Measurements from ENCODE around the gene BCAR1.

Gene BCAR1

DNA sequence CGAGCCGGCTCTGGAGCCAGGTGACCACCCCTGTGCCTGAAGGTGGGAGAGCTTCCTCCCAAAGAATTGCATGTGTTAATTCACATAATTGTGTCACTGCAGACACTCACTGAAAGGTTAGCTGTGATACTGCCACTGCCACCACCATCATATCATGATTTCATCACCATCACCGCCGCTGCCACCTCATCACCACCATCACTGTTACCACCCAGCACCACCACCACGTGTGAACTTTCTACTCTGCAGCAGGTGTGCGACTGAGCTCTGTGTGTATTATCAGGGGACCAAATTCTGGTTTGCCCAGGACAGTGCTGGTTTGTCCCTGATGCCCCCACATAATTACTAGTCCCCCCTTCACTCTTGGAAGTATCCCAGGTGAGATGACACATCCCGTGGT is 15.2 kb downstream of the BCAR1 start:
- H3K4me3 ChIP-seq (ENCODE audit: low read depth, low read length), result no peak overlapping the region
- TF ChIP-seq, protein P1, sequence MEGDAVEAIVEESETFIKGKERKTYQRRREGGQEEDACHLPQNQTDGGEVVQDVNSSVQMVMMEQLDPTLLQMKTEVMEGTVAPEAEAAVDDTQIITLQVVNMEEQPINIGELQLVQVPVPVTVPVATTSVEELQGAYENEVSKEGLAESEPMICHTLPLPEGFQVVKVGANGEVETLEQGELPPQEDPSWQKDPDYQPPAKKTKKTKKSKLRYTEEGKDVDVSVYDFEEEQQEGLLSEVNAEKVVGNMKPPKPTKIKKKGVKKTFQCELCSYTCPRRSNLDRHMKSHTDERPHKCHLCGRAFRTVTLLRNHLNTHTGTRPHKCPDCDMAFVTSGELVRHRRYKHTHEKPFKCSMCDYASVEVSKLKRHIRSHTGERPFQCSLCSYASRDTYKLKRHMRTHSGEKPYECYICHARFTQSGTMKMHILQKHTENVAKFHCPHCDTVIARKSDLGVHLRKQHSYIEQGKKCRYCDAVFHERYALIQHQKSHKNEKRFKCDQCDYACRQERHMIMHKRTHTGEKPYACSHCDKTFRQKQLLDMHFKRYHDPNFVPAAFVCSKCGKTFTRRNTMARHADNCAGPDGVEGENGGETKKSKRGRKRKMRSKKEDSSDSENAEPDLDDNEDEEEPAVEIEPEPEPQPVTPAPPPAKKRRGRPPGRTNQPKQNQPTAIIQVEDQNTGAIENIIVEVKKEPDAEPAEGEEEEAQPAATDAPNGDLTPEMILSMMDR (IDR thresholded peaks at IDR 0.05; ENCODE audit: low read depth, low read length, missing control alignments), result no peak
- no peak for DNase-seq (ENCODE audit: low read depth)
- in situ Hi-C loops (cut with HindIII; ENCODE audit: low sequenced_read_pairs), result loop anchor here (5.0 to 25.0 kb wide), 3 partner anchors 39 to 151 kb away; no protein-coding TSS in a partner anchor

DNA sequence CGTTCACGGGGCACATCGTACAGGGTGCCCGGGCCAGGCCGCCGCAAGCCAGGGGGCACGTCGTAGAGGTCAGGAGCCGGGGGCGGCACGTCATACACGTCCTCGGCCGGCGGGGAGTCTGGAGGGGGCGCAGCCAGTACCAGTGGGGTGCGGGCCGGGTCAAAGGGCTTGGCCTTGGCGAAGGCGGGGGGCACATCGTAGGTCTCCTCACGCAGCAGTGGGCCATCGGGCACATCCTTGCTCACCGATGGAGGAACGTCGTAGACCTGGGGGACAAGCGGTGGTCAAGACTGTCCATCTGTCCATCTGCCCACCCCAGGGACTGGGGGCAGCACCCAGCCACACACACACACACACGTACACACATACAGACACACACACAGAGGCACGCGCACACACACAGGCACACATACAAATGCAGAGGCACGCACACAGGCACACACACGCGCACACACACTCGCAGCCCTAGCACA is 15.7 kb downstream of the BCAR1 start:
- TF ChIP-seq, protein P1 (IDR thresholded peaks at IDR 0.05; ENCODE audit: low read depth, low read length, missing control alignments), result no peak
- in situ Hi-C loops (cut with HindIII; ENCODE audit: low sequenced_read_pairs), result loop anchor here (5.0 to 25.0 kb wide), 3 partner anchors 38 to 152 kb away; no protein-coding TSS in a partner anchor
- H3K4me3 ChIP-seq (ENCODE audit: low read depth, low read length), result no peak overlapping the region
- no peak for DNase-seq (ENCODE audit: low read depth)

GRCh38 chr16:75234856-75235696 is 16.3 kb downstream of the BCAR1 start:
- TF ChIP-seq, protein P1 (IDR thresholded peaks at IDR 0.05; ENCODE audit: low read depth, low read length, missing control alignments), result no peak
- DNase-seq (ENCODE audit: low read depth), result no peak
- H3K4me3 ChIP-seq (ENCODE audit: low read depth, low read length), result no peak overlapping the region
- in situ Hi-C loops (cut with HindIII; ENCODE audit: low sequenced_read_pairs), result loop anchor here (5.0 to 25.0 kb wide), 3 partner anchors 38 to 152 kb away; no protein-coding TSS in a partner anchor

DNA sequence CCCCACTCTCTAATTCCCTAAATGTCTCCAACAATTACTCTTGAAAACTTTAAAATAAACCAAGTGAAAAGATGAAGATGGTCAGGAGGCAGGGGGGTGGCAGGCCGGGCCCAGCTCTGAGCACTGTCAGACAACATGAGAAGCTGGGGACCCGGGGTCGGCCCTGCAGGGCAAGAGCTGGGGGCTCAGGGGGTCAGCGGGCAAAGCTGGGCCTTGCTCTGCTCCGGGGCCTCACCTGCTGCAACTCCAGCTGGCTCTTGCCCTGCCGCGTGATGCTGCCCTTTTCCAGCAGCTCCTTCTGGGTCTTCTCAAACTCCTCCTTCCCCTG is 17.8 kb downstream of the BCAR1 start:
- TF ChIP-seq, protein P1 (IDR thresholded peaks at IDR 0.05; ENCODE audit: low read depth, low read length, missing control alignments), result no peak
- in situ Hi-C loops (cut with HindIII; ENCODE audit: low sequenced_read_pairs), result loop anchor here (25.0 kb wide), 1 partner anchor 154 kb away; no protein-coding TSS in a partner anchor
- DNase-seq (ENCODE audit: low read depth), result no peak
- no peak overlapping the region for H3K4me3 ChIP-seq (ENCODE audit: low read depth, low read length)

DNA sequence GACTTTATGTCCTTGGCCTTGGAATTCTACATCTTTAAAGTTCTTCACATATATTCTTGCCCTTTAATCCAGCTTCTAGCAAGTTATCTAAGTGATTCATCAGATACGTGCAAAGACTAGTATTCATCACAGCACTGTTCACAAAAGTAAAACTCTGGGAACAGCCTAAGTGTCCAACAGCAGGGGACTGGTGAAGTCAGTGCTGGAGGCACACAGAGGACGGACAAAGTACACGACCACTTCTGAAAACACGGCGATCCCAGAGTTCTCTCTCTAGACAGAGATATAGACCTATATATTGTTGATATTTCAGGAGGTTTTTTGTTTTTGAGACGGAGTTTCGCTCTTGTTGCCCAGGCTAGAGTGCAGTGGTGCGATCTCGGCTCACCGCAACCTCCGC is 19.9 kb downstream of the BCAR1 start:
- in situ Hi-C loops (cut with HindIII; ENCODE audit: low sequenced_read_pairs), result loop anchor here (25.0 kb wide), 1 partner anchor 156 kb away; no protein-coding TSS in a partner anchor

DNA sequence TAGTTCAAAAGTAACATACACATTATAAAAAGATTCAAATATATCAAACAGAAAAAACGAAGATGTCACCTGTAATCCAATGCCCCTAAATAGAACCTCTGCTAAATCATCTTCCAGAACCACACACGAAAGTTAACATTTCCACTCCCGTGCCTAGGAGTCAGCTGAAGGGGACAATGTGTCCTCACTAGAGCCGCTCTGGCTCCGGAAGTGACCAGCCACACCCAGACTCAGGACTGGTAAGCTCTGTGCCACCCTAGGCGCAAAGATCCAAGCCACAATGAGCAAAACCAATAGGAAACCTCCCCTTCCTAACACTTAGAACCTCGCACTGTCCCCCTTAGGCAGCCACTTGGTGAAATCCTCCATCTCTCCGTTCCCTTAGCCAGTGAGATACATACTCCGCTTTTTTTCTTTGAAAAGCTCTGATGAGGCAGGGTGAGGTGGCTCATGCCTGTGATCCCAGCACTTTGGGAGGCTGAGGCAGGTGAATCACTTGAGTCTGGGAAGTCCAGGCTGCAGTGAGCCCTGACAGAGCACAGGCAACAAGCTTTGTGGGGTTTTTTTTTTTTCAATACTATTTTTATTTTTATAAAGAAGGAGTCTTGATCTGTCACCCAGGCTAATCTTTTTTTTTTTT is 20.8 kb downstream of the BCAR1 start:
- no peak for DNase-seq (ENCODE audit: low read depth)
- no peak overlapping the region for H3K4me3 ChIP-seq (ENCODE audit: low read depth, low read length)
- in situ Hi-C loops (cut with HindIII; ENCODE audit: low sequenced_read_pairs), result loop anchor here (25.0 kb wide), 1 partner anchor 157 kb away; no protein-coding TSS in a partner anchor
- TF ChIP-seq, protein P1 (IDR thresholded peaks at IDR 0.05; ENCODE audit: low read depth, low read length, missing control alignments), result no peak

More for the DNA sequence above, 19.9 kb downstream of the BCAR1 start:
- no peak overlapping the region for H3K4me3 ChIP-seq (ENCODE audit: low read depth, low read length)
- DNase-seq (ENCODE audit: low read depth), result no peak
- TF ChIP-seq, protein P1 (IDR thresholded peaks at IDR 0.05; ENCODE audit: low read depth, low read length, missing control alignments), result no peak
